Upper lobe of left lung (tissue), 4 donors: Measurements from ENCODE around the gene XYLT1.
A peak's percentile ranks its signal among the peaks of the same experiment; 100 is the strongest.

Source experiments
- POLR2A ChIP-seq, 4 donors: fragments of 450-650 bp; IDR thresholded peaks; one replicate each; pipeline ENCODE4 v1.5.1; 2016 to 2017; ENCODE audit warnings: antibody characterized with exemption in 4 of 4, mild to moderate bottlenecking in 2 of 4
- TF ChIP-seq, protein P1 (sequence below), 6 experiments: fragments of 450-650 bp in 4 of 6; fragments of 200-600 bp in 2 of 6; sonication (generic) in 2 of 6; IDR thresholded peaks; one replicate each; pipeline ENCODE4 v1.5.1; 2016 to 2019; ENCODE audit warnings: antibody characterized with exemption in 6 of 6

DNA sequence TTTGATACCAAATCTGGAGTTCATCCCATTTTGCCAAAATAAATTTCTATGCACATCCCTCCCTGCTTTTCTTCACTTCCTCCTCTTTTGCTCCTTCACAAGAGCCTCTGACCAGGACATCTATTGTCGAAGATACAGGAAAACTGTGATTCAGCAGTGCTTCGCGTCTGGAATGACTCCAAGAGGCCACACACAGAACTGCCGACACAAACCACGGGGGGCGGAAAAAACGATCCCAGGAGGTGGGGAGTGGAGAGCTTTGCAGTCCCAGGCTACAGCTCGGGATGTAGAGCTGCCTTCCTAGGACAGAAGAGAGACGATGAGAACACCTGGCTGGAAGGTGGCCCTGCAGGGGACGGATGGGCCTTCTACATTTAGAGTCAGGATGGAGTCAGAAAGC, 102.8 kb downstream of the XYLT1 start:
- TF ChIP-seq, protein P1, sequence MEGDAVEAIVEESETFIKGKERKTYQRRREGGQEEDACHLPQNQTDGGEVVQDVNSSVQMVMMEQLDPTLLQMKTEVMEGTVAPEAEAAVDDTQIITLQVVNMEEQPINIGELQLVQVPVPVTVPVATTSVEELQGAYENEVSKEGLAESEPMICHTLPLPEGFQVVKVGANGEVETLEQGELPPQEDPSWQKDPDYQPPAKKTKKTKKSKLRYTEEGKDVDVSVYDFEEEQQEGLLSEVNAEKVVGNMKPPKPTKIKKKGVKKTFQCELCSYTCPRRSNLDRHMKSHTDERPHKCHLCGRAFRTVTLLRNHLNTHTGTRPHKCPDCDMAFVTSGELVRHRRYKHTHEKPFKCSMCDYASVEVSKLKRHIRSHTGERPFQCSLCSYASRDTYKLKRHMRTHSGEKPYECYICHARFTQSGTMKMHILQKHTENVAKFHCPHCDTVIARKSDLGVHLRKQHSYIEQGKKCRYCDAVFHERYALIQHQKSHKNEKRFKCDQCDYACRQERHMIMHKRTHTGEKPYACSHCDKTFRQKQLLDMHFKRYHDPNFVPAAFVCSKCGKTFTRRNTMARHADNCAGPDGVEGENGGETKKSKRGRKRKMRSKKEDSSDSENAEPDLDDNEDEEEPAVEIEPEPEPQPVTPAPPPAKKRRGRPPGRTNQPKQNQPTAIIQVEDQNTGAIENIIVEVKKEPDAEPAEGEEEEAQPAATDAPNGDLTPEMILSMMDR (IDR thresholded peaks at IDR 0.05): peak in 3 of 6 experiments; percentile 7 to 19 (median 16)
- TF ChIP-seq POLR2A (IDR thresholded peaks at IDR 0.05): no peak
